Vagina (tissue), 2 donors: ENCODE results near the gene ITGA2B. TPM values are rescaled to one million over a fixed set of nuclear protein-coding genes. Genes with fewer than 3 reads are reported as not detected.
A peak's percentile ranks its signal among the peaks of the same experiment; 100 is the strongest.
"Not testable (repeated sequence)": the region's sequence is repeated elsewhere in the genome, so short reads cannot be mapped to it uniquely, and the experiment has no call there.

Source experiments
- DNase-seq, 2 donors: peaks; one replicate each; pipeline ENCODE4 v3.0.0-alpha.2; 2017; ENCODE audit errors: extremely low spot score in 2 of 2
- H3K27ac ChIP-seq: fragments of 200-600 bp; sonication (generic); one replicate; pipeline ENCODE4 v1.5.1; 2019
- H3K27me3 ChIP-seq: fragments of 200-600 bp; sonication (generic); one replicate; pipeline ENCODE4 v1.5.1; 2019
- H3K36me3 ChIP-seq, 2 donors: fragments of 200-600 bp; sonication (generic); one replicate each; pipeline ENCODE4 v1.5.1; 2017 to 2019
- H3K4me1 ChIP-seq: fragments of 200-600 bp; sonication (generic); one replicate; pipeline ENCODE4 v1.5.1; 2019
- H3K4me3 ChIP-seq, 2 donors: fragments of 200-600 bp; sonication (generic); 1 replicate in 1 of 2; 2 replicates in 1 of 2; pipeline ENCODE4 v1.5.1; 2016 to 2019
- H3K9me3 ChIP-seq: fragments of 200-600 bp; sonication (generic); one replicate; pipeline ENCODE4 v1.5.1; 2019
- CTCF ChIP-seq, 3 experiments: fragments of 450-650 bp in 2 of 3; fragments of 200-600 bp in 1 of 3; sonication (generic) in 1 of 3; IDR thresholded peaks; one replicate each; pipeline ENCODE4 v1.5.1; 2017 to 2019; ENCODE audit warnings: antibody characterized with exemption in 3 of 3, mild to moderate bottlenecking in 2 of 3, moderate library complexity in 2 of 3
- POLR2A ChIP-seq, 2 donors: fragments of 450-650 bp; IDR thresholded peaks; one replicate each; pipeline ENCODE4 v1.6.1; 2017; ENCODE audit warnings: antibody characterized with exemption in 2 of 2, mild to moderate bottlenecking in 2 of 2, moderate library complexity in 2 of 2
- POLR2AphosphoS5 ChIP-seq, 2 donors: sonication (generic); formaldehyde crosslinking; IDR thresholded peaks; one replicate each; pipeline ENCODE4 v1.9.0; 2017; ENCODE audit warnings: antibody characterized with exemption in 2 of 2, mild to moderate bottlenecking in 2 of 2, low read depth in 1 of 2; ENCODE audit not compliant: insufficient read depth in 1 of 2
- intact Hi-C: fragments of 100-400 bp; cut with DNase I; formaldehyde crosslinking; loops from one replicate; pipeline ENCODE4 v1.15.1; 2023
- total RNA-seq: library from RNA; depleted of rRNA; stranded (reverse); fragments of >200 nt; gene quantifications from one replicate; pipeline ENCODE4 v1.2.3, GENCODE V29; 2016

ITGA2B gene
- total RNA-seq, 1 donor from 2014 or later = 2.0 TPM

- no peaks in the 10 kb centered on the region for H3K4me1 ChIP-seq
- H3K27ac ChIP-seq = no peak overlapping the region
- intact Hi-C loops = no loop called here
- H3K27me3 ChIP-seq = no peaks in the 10 kb centered on the region
- no peaks in the 10 kb centered on the region for H3K36me3 ChIP-seq
- no peak overlapping the region for H3K4me3 ChIP-seq
- no peaks in the 10 kb centered on the region for H3K9me3 ChIP-seq
- no peak for DNase-seq
- TF ChIP-seq POLR2A (IDR thresholded peaks at IDR 0.05) (no peak), POLR2AphosphoS5 (IDR thresholded peaks at IDR 0.05; ENCODE audit: insufficient read depth in 1 of 2, low read depth in 1 of 2) (no peak), CTCF (IDR thresholded peaks at IDR 0.05) (no peak)
These were observed 54.7 kb downstream of the ITGA2B start for GRCh38 chr17:44334727-44335126.

GRCh38 chr17:44334315-44334714 is 55.1 kb downstream of the ITGA2B start:
- Histone ChIP-seq H3K4me3 (no peak overlapping the region), H3K4me1 (no peaks in the 10 kb centered on the region), H3K27me3 (no peaks in the 10 kb centered on the region), H3K9me3 (no peaks in the 10 kb centered on the region), H3K27ac (no peak overlapping the region), H3K36me3 (no peaks in the 10 kb centered on the region)
- TF ChIP-seq POLR2AphosphoS5 (IDR thresholded peaks at IDR 0.05; ENCODE audit: insufficient read depth in 1 of 2, low read depth in 1 of 2) (no peak), CTCF (IDR thresholded peaks at IDR 0.05) (no peak), POLR2A (IDR thresholded peaks at IDR 0.05) (no peak)
- no peak for DNase-seq
- intact Hi-C loops = no loop called here

- intact Hi-C loops = no loop called here
- TF ChIP-seq POLR2AphosphoS5 (IDR thresholded peaks at IDR 0.05; ENCODE audit: insufficient read depth in 1 of 2, low read depth in 1 of 2) (no peak), CTCF (IDR thresholded peaks at IDR 0.05) (no peak), POLR2A (IDR thresholded peaks at IDR 0.05) (no peak)
- no peak overlapping the region for H3K27ac ChIP-seq
- no peaks in the 10 kb centered on the region for H3K9me3 ChIP-seq
- no peak overlapping the region for H3K4me3 ChIP-seq
- no peak for DNase-seq
- no peaks in the 10 kb centered on the region for H3K27me3 ChIP-seq
- no peaks in the 10 kb centered on the region for H3K4me1 ChIP-seq
- H3K36me3 ChIP-seq = no peaks in the 10 kb centered on the region
These were observed 56.1 kb downstream of the ITGA2B start for GRCh38 chr17:44333371-44333770.

- no peaks in the 10 kb centered on the region for H3K9me3 ChIP-seq
- TF ChIP-seq CTCF (IDR thresholded peaks at IDR 0.05) = peak; percentile 61 to 84 (median 72)
- TF ChIP-seq POLR2A (IDR thresholded peaks at IDR 0.05) = no peak
- peak in 1 of 2 donors; percentile 32 for TF ChIP-seq POLR2AphosphoS5 (IDR thresholded peaks at IDR 0.05; ENCODE audit: insufficient read depth in 1 of 2, low read depth in 1 of 2)
- no peak overlapping the region for H3K27ac ChIP-seq
- H3K36me3 ChIP-seq = no peaks in the 10 kb centered on the region
- no peaks in the 10 kb centered on the region for H3K27me3 ChIP-seq
- no peak for DNase-seq
- intact Hi-C loops = no loop called here
- H3K4me1 ChIP-seq = peaks cover 2% of the 10 kb centered on the region
- no peak overlapping the region for H3K4me3 ChIP-seq
These were observed 58.1 kb downstream of the ITGA2B start for GRCh38 chr17:44331249-44331760.

- H3K36me3 ChIP-seq, H3K4me3 ChIP-seq, H3K27ac ChIP-seq, DNase-seq, H3K9me3 ChIP-seq, H3K27me3 ChIP-seq, intact Hi-C loops: not testable (repeated sequence)
- peaks cover 12% of the 10 kb centered on the region for H3K4me1 ChIP-seq
These were observed 59.2 kb downstream of the ITGA2B start for GRCh38 chr17:44330263-44330662.

GRCh38 chr17:44329516-44329915 is 59.9 kb downstream of the ITGA2B start:
- intact Hi-C loops, H3K9me3 ChIP-seq, H3K27me3 ChIP-seq, H3K4me3 ChIP-seq, DNase-seq, H3K27ac ChIP-seq, H3K36me3 ChIP-seq: not testable (repeated sequence)
- peaks cover 13% of the 10 kb centered on the region for H3K4me1 ChIP-seq
